SK-N-SH (cell line): ENCODE data around the gene GASK1A. TPM values are rescaled to one million over a fixed set of nuclear protein-coding genes. Genes with fewer than 3 reads are reported as not detected.

Experiments
- CTCF ChIA-PET: fragments of 300-600, 350-600 bp; formaldehyde crosslinking; extraction: SDS; loops from one replicate; lab custom pipeline; 2021; lab: Yijun Ruan, JAX
- POLR2A ChIA-PET: fragments of 350-600 bp; sonication (Branson Sonifier 250); formaldehyde crosslinking; extraction: SDS; loops from one replicate; lab custom pipeline; 2020; ENCODE audit warnings: antibody characterized with exemption, inconsistent platforms; lab: Yijun Ruan, JAX
- DNase-seq: peaks from one replicate; pipeline ENCODE4 v3.0.0; 2012
- H2AFZ ChIP-seq: fragments of 200-600 bp; sonication (generic); 2 replicates; pipeline ENCODE4 v1.8.1; 2016; ENCODE audit warnings: antibody characterized with exemption, mild to moderate bottlenecking, low read depth
- H3F3A ChIP-seq: fragments of 200-600 bp; sonication (generic); replicated peaks from 2 replicates; pipeline ENCODE3; 2016; ENCODE audit warnings: antibody characterized with exemption, mild to moderate bottlenecking; ENCODE audit not compliant: insufficient read depth
- H3K27ac ChIP-seq, 2 experiments: fragments of 200-500 bp in 1 of 2; fragments of 200-600 bp in 1 of 2; sonication (Bioruptor generic) in 1 of 2; sonication (generic), shearing (Covaris generic) in 1 of 2; 2 replicates each; pipeline versions ENCODE4 v1.5.1 to v1.6.1; 2014 to 2016; ENCODE audit warnings: low read depth in 2 of 2, inconsistent platforms in 1 of 2, low read length in 1 of 2, mild to moderate bottlenecking in 1 of 2, mixed read lengths in 1 of 2
- H3K27me3 ChIP-seq: fragments of 200-600 bp; sonication (generic), shearing (Covaris generic); 2 replicates; pipeline ENCODE4 v1.6.1; 2016; ENCODE audit warnings: mixed run types; ENCODE audit not compliant: insufficient read depth
- H3K36me3 ChIP-seq, 2 experiments: fragments of 200-500 bp in 1 of 2; fragments of 200-600 bp in 1 of 2; sonication (Bioruptor generic) in 1 of 2; sonication (generic) in 1 of 2; replicated peaks in 1 of 2; 2 replicates each; pipeline versions ENCODE3 to v1.5.1; 2014 to 2016; ENCODE audit warnings: low read length in 1 of 2, mild to moderate bottlenecking in 1 of 2; ENCODE audit not compliant: insufficient read depth in 2 of 2, control insufficient read depth in 1 of 2
- H3K4me1 ChIP-seq, 2 experiments: fragments of 200-500 bp in 1 of 2; fragments of 200-600 bp in 1 of 2; sonication (Bioruptor generic) in 1 of 2; sonication (generic), shearing (Covaris generic) in 1 of 2; 2 replicates each; pipeline versions ENCODE4 v1.5.1 to v1.6.1; 2014 to 2016; ENCODE audit warnings: low read depth in 1 of 2, low read length in 1 of 2, mixed run types in 1 of 2; ENCODE audit not compliant: insufficient read depth in 2 of 2, control insufficient read depth in 1 of 2
- H3K4me2 ChIP-seq: fragments of 200-600 bp; sonication (generic), shearing (Covaris generic); 2 replicates; pipeline ENCODE4 v1.6.1; 2017; ENCODE audit warnings: mixed run types
- H3K4me3 ChIP-seq, 2 experiments: fragments of 200-500 bp in 1 of 2; fragments of 200-600 bp in 1 of 2; sonication (Bioruptor generic) in 1 of 2; sonication (generic), shearing (Covaris generic) in 1 of 2; 2 replicates each; pipeline versions ENCODE4 v1.5.1 to v1.8.1; 2014 to 2016; ENCODE audit warnings: low read depth in 2 of 2, inconsistent platforms in 1 of 2, low read length in 1 of 2, mild to moderate bottlenecking in 1 of 2, mixed read lengths in 1 of 2, moderate library complexity in 1 of 2
- H3K79me2 ChIP-seq: fragments of 200-600 bp; sonication (generic); 2 replicates; pipeline ENCODE4 v1.8.1; 2017; ENCODE audit warnings: mild to moderate bottlenecking; ENCODE audit not compliant: insufficient read depth
- H3K9ac ChIP-seq: fragments of 200-600 bp; sonication (generic); 2 replicates; pipeline ENCODE4 v1.6.1; 2017; ENCODE audit warnings: mixed run types
- H3K9me2 ChIP-seq: fragments of 200-600 bp; sonication (generic); 2 replicates; pipeline ENCODE4 v1.6.1; 2017; ENCODE audit warnings: mixed run types
- H3K9me3 ChIP-seq: fragments of 200-600 bp; sonication (generic); 2 replicates; pipeline ENCODE4 v1.6.1; 2017; ENCODE audit warnings: mixed run types, mild to moderate bottlenecking, moderate library complexity
- H4K20me1 ChIP-seq: fragments of 200-600 bp; sonication (generic); 2 replicates; pipeline ENCODE4 v1.6.1; 2017; ENCODE audit warnings: mild to moderate bottlenecking, mixed run types; ENCODE audit not compliant: insufficient read depth
- ELF1 ChIP-seq: IDR thresholded peaks from 2 replicates; pipeline ENCODE4 v1.4.0; 2012
- EZH2phosphoT487 ChIP-seq: fragments of 200-600 bp; sonication (generic); IDR thresholded peaks from 2 replicates; pipeline ENCODE4 v1.6.1; 2017; ENCODE audit warnings: low read depth, mixed run types, mild to moderate bottlenecking, antibody characterized with exemption, moderate library complexity, borderline replicate concordance
- FOSL2 ChIP-seq: IDR thresholded peaks from 2 replicates; pipeline ENCODE4 v1.4.0; 2012; ENCODE audit warnings: low read depth, mild to moderate bottlenecking, moderate library complexity, borderline replicate concordance
- FOXJ3 ChIP-seq: sonication (generic); formaldehyde crosslinking; IDR thresholded peaks from 2 replicates; pipeline ENCODE4 v1.5.1; 2020; ENCODE audit warnings: mild to moderate bottlenecking, missing genetic modification reagents
- FOXM1 ChIP-seq: IDR thresholded peaks from 2 replicates; pipeline ENCODE4 v1.4.0; 2012; ENCODE audit warnings: low read depth, mild to moderate bottlenecking
- GABPA ChIP-seq: IDR thresholded peaks from 2 replicates; pipeline ENCODE4 v1.4.0; 2012; ENCODE audit warnings: low read depth, mild to moderate bottlenecking
- MEF2A ChIP-seq: IDR thresholded peaks from 2 replicates; pipeline ENCODE4 v1.4.0; 2012; ENCODE audit warnings: low read depth, borderline replicate concordance
- MXI1 ChIP-seq: IDR thresholded peaks from 2 replicates; pipeline ENCODE4 v1.6.1; 2012; ENCODE audit warnings: mild to moderate bottlenecking, low read depth, low read length, improper control_type of control experiment
- RAD21 ChIP-seq: IDR thresholded peaks from 2 replicates; pipeline ENCODE4 v1.6.1; 2012; ENCODE audit warnings: mild to moderate bottlenecking, low read length
- SIN3A ChIP-seq: IDR thresholded peaks from 2 replicates; pipeline ENCODE4 v1.6.1; 2012; ENCODE audit warnings: low read depth, mild to moderate bottlenecking, low read length, moderate library complexity, borderline replicate concordance
- TAF1 ChIP-seq: IDR thresholded peaks from 2 replicates; pipeline ENCODE4 v1.6.1; 2012; ENCODE audit warnings: low read depth, mild to moderate bottlenecking, low read length, moderate library complexity, borderline replicate concordance
- TCF12 ChIP-seq: IDR thresholded peaks from 2 replicates; pipeline ENCODE4 v1.4.0; 2012
- TEAD4 ChIP-seq: IDR thresholded peaks from 2 replicates; pipeline ENCODE4 v1.4.0; 2012; ENCODE audit warnings: mild to moderate bottlenecking, borderline replicate concordance; ENCODE audit not compliant: insufficient read depth
- WGBS: methylation state at CpG from one replicate; pipeline ENCODE4 v1.1.6; 2017; ENCODE audit warnings: low lambda C conversion rate; 5-methylcytosine and 5-hydroxymethylcytosine counted together
- polyA plus RNA-seq, 3 experiments: library from polyadenylated mRNA; depleted of rRNA; stranded (reverse); fragments of >200 nt; gene quantifications; 2 replicates each; pipeline ENCODE4 v1.2.3, GENCODE V29; 2012
- TF ChIP-seq, protein P1 (sequence below): IDR thresholded peaks from 2 replicates; pipeline ENCODE4 v1.6.1; 2012; ENCODE audit warnings: mild to moderate bottlenecking, low read depth, low read length, moderate library complexity
- TF ChIP-seq, protein P2 (sequence below): fragments of 150-350 bp; IDR thresholded peaks from 2 replicates; pipeline ENCODE4 v1.6.1; 2017; ENCODE audit warnings: antibody characterized with exemption, low read length, low read depth, borderline replicate concordance
- TF ChIP-seq, protein P3 (sequence below): IDR thresholded peaks from 2 replicates; pipeline ENCODE4 v1.4.0; 2012; ENCODE audit warnings: low read depth, borderline replicate concordance
- TF ChIP-seq, protein P4 (sequence below): IDR thresholded peaks from 2 replicates; pipeline ENCODE4 v1.4.0; 2012; ENCODE audit warnings: low read depth
- TF ChIP-seq, protein P5 (sequence below): IDR thresholded peaks from 2 replicates; pipeline ENCODE4 v1.4.0; 2012; ENCODE audit warnings: low read depth, borderline replicate concordance
- TF ChIP-seq, protein P6 (sequence below): fragments of 150-350 bp; IDR thresholded peaks from 2 replicates; pipeline ENCODE4 v1.6.1; 2016; ENCODE audit warnings: mild to moderate bottlenecking, low read depth, low read length

The GASK1A gene
- polyA plus RNA-seq, 1 of the 3 experiments (the other 2 are of a cell fraction): not detected

DNA sequence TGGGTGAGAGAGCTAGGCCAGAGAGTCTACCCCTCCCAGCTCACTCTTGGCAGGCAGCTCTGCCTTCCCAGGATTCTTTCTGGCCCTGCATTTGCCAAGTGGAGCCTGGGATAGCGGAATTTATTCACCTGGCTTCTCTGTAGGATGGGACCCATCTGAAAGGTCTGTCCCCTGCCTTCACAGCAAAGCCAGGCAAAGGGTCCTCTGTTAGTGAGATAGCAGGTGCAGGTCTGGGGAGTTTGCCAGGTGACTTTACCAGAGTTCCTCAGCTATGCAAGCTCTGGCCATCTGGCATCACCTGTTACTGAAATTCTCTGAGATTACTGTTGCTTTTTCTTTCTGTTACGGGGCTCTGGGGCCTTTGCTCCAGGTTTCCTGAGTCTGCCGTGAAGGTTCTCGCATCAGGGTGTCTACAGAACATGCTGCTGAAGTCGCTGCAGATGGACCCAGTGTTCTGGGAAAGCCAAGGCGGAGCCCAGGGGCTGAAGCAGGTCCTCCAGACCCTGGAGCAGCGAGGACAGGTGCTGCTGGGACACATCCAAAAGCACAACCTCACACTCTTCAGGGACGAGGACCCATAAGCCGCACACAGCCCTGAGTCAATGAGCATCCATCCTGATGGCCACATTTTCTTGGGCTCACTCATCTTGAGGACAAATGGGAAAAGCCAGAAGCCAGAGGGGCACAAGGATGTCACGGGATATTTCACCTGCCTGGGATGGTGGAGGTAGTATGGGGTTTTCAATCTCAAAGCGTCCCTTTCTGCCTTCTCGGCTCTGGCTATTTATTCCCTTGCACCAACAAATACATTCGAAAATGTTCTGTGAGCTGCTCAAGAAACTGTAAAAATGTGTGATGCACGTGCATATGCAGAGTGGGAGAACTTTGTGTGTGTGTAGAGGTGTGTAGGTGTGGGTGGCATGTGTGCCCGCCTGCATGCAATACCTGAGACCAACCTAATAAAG is 77.0 kb downstream of the GASK1A start (continued):
- TF ChIP-seq RAD21: no peak

DNA sequence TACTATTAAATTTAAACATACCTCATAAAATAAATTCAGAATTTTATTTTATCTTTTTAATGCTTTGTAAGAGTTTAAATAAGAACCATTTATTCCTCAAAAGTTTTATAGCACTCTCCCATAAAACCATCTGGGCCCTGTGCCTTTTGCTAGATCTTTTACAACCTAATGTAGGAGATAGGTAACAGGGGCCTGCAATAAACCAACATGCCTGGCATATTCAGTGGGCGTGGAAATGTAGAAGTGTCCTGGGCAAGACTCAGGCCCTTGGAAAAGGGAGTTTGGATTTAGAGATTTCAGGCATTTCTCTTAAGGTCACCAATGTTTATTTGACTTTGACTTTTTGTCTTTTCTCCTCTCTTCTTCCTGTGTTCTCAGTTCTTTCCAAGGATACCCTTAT is 80.3 kb downstream of the GASK1A start:
- no peak overlapping the region for H3K27ac ChIP-seq
- TF ChIP-seq MXI1 (no peak), TAF1 (no peak), SIN3A (no peak), RAD21 (no peak), FOXJ3 (CRISPR knock-in tag) (no peak), EZH2phosphoT487 (no peak), FOXM1 (no peak), MEF2A (no peak), GABPA (no peak), TEAD4 (no peak), TCF12 (no peak), ELF1 (no peak), FOSL2 (no peak)
- TF ChIP-seq, protein P1, sequence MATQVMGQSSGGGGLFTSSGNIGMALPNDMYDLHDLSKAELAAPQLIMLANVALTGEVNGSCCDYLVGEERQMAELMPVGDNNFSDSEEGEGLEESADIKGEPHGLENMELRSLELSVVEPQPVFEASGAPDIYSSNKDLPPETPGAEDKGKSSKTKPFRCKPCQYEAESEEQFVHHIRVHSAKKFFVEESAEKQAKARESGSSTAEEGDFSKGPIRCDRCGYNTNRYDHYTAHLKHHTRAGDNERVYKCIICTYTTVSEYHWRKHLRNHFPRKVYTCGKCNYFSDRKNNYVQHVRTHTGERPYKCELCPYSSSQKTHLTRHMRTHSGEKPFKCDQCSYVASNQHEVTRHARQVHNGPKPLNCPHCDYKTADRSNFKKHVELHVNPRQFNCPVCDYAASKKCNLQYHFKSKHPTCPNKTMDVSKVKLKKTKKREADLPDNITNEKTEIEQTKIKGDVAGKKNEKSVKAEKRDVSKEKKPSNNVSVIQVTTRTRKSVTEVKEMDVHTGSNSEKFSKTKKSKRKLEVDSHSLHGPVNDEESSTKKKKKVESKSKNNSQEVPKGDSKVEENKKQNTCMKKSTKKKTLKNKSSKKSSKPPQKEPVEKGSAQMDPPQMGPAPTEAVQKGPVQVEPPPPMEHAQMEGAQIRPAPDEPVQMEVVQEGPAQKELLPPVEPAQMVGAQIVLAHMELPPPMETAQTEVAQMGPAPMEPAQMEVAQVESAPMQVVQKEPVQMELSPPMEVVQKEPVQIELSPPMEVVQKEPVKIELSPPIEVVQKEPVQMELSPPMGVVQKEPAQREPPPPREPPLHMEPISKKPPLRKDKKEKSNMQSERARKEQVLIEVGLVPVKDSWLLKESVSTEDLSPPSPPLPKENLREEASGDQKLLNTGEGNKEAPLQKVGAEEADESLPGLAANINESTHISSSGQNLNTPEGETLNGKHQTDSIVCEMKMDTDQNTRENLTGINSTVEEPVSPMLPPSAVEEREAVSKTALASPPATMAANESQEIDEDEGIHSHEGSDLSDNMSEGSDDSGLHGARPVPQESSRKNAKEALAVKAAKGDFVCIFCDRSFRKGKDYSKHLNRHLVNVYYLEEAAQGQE: no peak
- TF ChIP-seq, protein P2, sequence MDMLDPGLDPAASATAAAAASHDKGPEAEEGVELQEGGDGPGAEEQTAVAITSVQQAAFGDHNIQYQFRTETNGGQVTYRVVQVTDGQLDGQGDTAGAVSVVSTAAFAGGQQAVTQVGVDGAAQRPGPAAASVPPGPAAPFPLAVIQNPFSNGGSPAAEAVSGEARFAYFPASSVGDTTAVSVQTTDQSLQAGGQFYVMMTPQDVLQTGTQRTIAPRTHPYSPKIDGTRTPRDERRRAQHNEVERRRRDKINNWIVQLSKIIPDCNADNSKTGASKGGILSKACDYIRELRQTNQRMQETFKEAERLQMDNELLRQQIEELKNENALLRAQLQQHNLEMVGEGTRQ: no peak
- TF ChIP-seq, protein P3, sequence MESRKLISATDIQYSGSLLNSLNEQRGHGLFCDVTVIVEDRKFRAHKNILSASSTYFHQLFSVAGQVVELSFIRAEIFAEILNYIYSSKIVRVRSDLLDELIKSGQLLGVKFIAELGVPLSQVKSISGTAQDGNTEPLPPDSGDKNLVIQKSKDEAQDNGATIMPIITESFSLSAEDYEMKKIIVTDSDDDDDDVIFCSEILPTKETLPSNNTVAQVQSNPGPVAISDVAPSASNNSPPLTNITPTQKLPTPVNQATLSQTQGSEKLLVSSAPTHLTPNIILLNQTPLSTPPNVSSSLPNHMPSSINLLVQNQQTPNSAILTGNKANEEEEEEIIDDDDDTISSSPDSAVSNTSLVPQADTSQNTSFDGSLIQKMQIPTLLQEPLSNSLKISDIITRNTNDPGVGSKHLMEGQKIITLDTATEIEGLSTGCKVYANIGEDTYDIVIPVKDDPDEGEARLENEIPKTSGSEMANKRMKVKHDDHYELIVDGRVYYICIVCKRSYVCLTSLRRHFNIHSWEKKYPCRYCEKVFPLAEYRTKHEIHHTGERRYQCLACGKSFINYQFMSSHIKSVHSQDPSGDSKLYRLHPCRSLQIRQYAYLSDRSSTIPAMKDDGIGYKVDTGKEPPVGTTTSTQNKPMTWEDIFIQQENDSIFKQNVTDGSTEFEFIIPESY: no peak
- TF ChIP-seq, protein P4, sequence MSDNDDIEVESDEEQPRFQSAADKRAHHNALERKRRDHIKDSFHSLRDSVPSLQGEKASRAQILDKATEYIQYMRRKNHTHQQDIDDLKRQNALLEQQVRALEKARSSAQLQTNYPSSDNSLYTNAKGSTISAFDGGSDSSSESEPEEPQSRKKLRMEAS: no peak
- TF ChIP-seq, protein P5, sequence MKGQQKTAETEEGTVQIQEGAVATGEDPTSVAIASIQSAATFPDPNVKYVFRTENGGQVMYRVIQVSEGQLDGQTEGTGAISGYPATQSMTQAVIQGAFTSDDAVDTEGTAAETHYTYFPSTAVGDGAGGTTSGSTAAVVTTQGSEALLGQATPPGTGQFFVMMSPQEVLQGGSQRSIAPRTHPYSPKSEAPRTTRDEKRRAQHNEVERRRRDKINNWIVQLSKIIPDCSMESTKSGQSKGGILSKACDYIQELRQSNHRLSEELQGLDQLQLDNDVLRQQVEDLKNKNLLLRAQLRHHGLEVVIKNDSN: no peak
- TF ChIP-seq, protein P6, sequence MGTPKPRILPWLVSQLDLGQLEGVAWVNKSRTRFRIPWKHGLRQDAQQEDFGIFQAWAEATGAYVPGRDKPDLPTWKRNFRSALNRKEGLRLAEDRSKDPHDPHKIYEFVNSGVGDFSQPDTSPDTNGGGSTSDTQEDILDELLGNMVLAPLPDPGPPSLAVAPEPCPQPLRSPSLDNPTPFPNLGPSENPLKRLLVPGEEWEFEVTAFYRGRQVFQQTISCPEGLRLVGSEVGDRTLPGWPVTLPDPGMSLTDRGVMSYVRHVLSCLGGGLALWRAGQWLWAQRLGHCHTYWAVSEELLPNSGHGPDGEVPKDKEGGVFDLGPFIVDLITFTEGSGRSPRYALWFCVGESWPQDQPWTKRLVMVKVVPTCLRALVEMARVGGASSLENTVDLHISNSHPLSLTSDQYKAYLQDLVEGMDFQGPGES: no peak
- no peak overlapping the region for H3K4me3 ChIP-seq
- H3K79me2 ChIP-seq: no peaks in the 10 kb centered on the region
- no peak overlapping the region for H3K9ac ChIP-seq
- ChIA-PET CTCF (interaction anchor here (1.4 kb wide), 1 partner anchor 99 kb away, joined by 3 read pairs; no protein-coding TSS in a partner anchor), POLR2A (no interaction called here)
- H4K20me1 ChIP-seq: no peaks in the 10 kb centered on the region
- H3F3A ChIP-seq: no peaks in the 10 kb centered on the region
- H3K9me3 ChIP-seq: no peaks in the 10 kb centered on the region
- H3K4me1 ChIP-seq: peaks cover 0 to 20% of the 10 kb centered on the region in 2 experiments; a peak in 2 of 4 replicates
- no peak overlapping the region for H3K4me2 ChIP-seq
- H3K27me3 ChIP-seq: no peaks in the 10 kb centered on the region
- no peak overlapping the region for H2AFZ ChIP-seq
- no peak for DNase-seq
- 14% methylated on average over 1 of the region's 1 CpG for WGBS
- H3K9me2 ChIP-seq: no peaks in the 10 kb centered on the region
- no peaks in the 10 kb centered on the region for H3K36me3 ChIP-seq
